NCI-H2227 treated with DMSO at 0.1 percent for 48 hours (cell line): ENCODE data around the gene GPR25.

Experiments
- DNase-seq: peaks from one replicate; lab custom pipeline; 2025; lab: John Stamatoyannopoulos, UW

The GPR25 gene

GRCh38 chr1:200872446-200873115, at the start of gene GPR25:
Gene GPR25 (plus strand): TSS chr1:200872981. CDS start chr1:200873038, 57 bp downstream.
- no peak for DNase-seq

- peak; percentile 79 for DNase-seq
These were observed 41.7 kb upstream of the GPR25 start for GRCh38 chr1:200831091-200831490.

- no peak for DNase-seq
These were observed 38.4 kb upstream of the GPR25 start for GRCh38 chr1:200834383-200834782.

- no peak for DNase-seq
These were observed 36.6 kb upstream of the GPR25 start for GRCh38 chr1:200836213-200836612.

- DNase-seq, result peak; percentile 3
These were observed 34.7 kb upstream of the GPR25 start for GRCh38 chr1:200837931-200838571.

GRCh38 chr1:200838676-200839445, 33.9 kb upstream of the GPR25 start:
- DNase-seq, result no peak

- DNase-seq, result no peak
These were observed 27.4 kb upstream of the GPR25 start for GRCh38 chr1:200845360-200845759.

GRCh38 chr1:200846398-200846797, 26.4 kb upstream of the GPR25 start:
- no peak for DNase-seq

- no peak for DNase-seq
These were observed 23.4 kb upstream of the GPR25 start for GRCh38 chr1:200849430-200849829.

GRCh38 chr1:200850554-200850953, 22.2 kb upstream of the GPR25 start:
- DNase-seq, result no peak

- DNase-seq, result no peak
These were observed 15.9 kb upstream of the GPR25 start for GRCh38 chr1:200856716-200857357.

GRCh38 chr1:200857804-200858203, 15.0 kb upstream of the GPR25 start:
- no peak for DNase-seq

- no peak for DNase-seq
These were observed 10.7 kb upstream of the GPR25 start for GRCh38 chr1:200861937-200862647.

- no peak for DNase-seq
These were observed 9.9 kb upstream of the GPR25 start for GRCh38 chr1:200862713-200863415.

- no peak for DNase-seq
These were observed 6.7 kb upstream of the GPR25 start for GRCh38 chr1:200866116-200866515.

GRCh38 chr1:200866521-200866920, 6.3 kb upstream of the GPR25 start:
- DNase-seq, result no peak

- DNase-seq, result no peak
These were observed 5.6 kb upstream of the GPR25 start for GRCh38 chr1:200867018-200867811.

- no peak for DNase-seq
These were observed 3.4 kb upstream of the GPR25 start for GRCh38 chr1:200869376-200869752.

- no peak for DNase-seq
These were observed 2.9 kb upstream of the GPR25 start for GRCh38 chr1:200869753-200870391.

- no peak for DNase-seq
These were observed 412 bp downstream of the GPR25 start for GRCh38 chr1:200873116-200873670.
